DOHH2 (cell line): ENCODE results near the gene LIN54.

Experiments used
- EZH2phosphoT487 ChIP-seq: fragments of 200-600 bp; sonication (generic); IDR thresholded peaks from 2 replicates; pipeline ENCODE4 v1.6.1; 2017; ENCODE audit warnings: borderline replicate concordance, mild to moderate bottlenecking, antibody characterized with exemption, low read length, moderate library complexity, mixed read lengths
- TF ChIP-seq, protein P1 (sequence below): fragments of 200-600 bp; sonication (generic); IDR thresholded peaks from one replicate; pipeline ENCODE4 v1.5.1; 2014; ENCODE audit warnings: antibody characterized with exemption, mild to moderate bottlenecking, low read depth, low read length; ENCODE audit not compliant: poor library complexity, severe bottlenecking

GRCh38 chr4:82921795-82922194 is 88.8 kb downstream of the LIN54 start:
- TF ChIP-seq, protein P1, sequence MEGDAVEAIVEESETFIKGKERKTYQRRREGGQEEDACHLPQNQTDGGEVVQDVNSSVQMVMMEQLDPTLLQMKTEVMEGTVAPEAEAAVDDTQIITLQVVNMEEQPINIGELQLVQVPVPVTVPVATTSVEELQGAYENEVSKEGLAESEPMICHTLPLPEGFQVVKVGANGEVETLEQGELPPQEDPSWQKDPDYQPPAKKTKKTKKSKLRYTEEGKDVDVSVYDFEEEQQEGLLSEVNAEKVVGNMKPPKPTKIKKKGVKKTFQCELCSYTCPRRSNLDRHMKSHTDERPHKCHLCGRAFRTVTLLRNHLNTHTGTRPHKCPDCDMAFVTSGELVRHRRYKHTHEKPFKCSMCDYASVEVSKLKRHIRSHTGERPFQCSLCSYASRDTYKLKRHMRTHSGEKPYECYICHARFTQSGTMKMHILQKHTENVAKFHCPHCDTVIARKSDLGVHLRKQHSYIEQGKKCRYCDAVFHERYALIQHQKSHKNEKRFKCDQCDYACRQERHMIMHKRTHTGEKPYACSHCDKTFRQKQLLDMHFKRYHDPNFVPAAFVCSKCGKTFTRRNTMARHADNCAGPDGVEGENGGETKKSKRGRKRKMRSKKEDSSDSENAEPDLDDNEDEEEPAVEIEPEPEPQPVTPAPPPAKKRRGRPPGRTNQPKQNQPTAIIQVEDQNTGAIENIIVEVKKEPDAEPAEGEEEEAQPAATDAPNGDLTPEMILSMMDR: no peak
- no peak for TF ChIP-seq EZH2phosphoT487
